ENCODE results near the gene ZNF74.
"Not testable (repeated sequence)": the region's sequence is repeated elsewhere in the genome, so short reads cannot be mapped to it uniquely, and the experiment has no call there.

Gene ZNF74

GRCh38 chr22:20376983-20377382 is 17.0 kb upstream of the ZNF74 start:
- not testable (repeated sequence) for DNase-seq

- no peak for DNase-seq
Measured at GRCh38 chr22:20378110-20378509, 15.8 kb upstream of the ZNF74 start.

- DNase-seq: not testable (repeated sequence)
Measured at GRCh38 chr22:20378684-20379083, 15.3 kb upstream of the ZNF74 start.

DNA sequence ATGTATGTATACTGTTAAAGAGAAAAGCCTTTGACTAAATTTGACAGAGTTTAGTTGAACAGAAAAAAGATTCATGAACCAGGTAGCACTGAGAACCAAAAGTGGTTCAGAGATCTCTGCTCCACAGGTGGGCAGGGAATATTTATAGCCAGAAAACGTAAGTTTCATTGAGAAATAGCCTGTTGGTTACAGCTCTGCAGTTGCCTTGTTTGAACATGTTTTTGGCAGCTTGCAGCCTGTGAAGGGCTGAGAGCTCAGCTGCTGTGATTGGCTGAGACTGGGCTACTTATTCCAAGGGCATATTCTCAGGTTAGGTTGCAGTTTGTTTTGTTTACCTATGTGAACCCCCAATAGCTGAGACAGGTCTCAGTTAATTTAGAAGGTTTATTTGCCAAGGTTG is 13.5 kb upstream of the ZNF74 start:
- DNase-seq: no peak

DNA sequence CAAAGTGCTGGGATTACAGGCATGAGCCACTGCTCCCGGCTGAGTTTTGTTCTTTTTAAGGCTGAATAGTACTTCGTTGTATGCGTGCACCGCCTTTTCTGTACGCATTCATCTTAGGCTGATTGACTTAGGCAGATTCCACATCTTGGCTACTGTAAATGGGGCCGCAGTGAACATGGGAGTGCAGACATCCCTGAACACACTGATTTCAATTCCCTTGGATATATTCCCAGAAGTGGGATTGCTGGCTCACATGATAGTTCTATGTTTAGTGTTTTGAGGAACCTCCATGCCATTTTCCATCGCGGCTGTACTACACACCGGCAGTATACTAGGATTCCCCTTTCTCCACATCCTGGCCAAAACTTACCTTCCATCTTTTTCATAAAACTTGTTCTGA is 10.4 kb upstream of the ZNF74 start:
- no peak for DNase-seq

- DNase-seq: no peak
Measured at GRCh38 chr22:20384171-20384570, 9.8 kb upstream of the ZNF74 start.

DNA sequence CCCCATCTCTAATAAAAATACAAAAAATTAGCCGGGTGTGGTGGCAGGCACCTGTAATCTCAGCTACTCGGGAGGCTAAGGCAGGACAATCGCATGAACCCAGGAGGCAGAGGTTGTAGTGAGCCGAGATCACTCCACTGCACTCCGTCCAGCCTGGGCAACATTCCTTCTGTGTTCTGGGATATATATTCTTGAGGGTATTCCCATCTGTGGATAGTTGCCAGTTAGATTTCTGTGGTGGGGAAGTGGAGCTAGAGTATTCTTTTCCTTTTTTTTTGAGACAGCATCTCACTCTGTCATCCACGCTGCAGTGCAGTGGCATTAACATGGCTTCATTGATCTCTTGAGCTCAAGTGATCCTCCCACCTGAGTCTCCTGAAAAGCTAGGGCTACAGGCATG is 9.1 kb upstream of the ZNF74 start:
- DNase-seq: no peak

- no peak for DNase-seq
Measured at GRCh38 chr22:20386336-20386735, 7.6 kb upstream of the ZNF74 start.

DNA sequence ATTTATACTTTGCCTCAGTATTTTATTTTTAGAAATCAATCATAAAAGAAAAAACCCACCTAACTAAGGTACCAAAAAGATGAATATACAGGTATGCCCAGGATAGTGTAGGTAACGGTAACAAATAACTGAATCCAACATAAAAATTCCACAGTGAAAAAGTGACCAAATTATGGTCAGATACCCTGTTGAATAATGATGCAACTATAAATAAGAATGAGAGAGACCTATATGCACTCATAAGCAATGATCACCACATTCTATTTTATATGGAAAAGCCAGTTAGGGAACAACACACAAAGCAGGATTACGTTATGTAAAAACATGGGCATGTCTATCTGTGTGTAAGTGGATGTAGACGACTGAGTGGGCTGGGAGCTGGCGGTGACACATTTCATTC is 7.0 kb upstream of the ZNF74 start:
- DNase-seq: no peak

DNA sequence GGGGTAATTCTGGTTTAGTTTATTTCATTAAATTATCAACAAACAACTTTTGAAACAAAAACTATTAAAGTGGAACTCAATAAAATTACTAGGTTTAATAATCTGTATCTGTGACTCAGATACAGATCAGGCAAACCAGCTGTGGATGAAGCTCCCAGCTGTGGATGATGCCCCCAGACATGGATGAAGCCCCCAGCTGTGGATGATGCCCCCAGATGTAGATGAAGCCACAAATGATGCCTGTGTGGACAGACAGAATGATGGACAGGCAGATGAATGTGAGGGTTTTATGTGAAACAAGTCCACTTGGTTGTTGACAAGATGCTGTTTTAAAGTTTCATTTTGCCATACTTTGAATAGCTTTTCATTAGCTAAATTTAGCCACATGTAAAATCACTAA is 5.8 kb upstream of the ZNF74 start:
- DNase-seq: no peak

DNA sequence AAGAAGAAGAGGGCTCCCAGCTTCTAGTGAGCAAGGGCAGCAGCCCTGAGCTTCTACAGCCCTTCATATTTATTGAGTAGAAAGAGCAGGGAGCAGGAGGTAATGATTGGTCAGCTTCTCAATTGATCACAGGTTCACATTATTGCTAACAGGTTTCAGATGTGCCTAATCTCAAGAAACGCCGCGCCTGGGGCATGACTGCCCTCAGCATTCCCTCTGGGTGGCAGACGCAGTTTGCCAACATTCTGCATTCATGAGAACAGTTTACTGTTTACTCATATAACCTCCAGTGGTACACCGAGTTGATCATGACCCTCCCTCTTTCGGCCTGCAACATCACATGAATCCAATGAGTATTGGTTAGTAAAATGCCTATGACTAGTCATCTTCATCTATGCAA is 4.7 kb upstream of the ZNF74 start:
- DNase-seq: no peak

- DNase-seq: no peak
Measured at GRCh38 chr22:20390394-20390907, 3.5 kb upstream of the ZNF74 start.

DNA sequence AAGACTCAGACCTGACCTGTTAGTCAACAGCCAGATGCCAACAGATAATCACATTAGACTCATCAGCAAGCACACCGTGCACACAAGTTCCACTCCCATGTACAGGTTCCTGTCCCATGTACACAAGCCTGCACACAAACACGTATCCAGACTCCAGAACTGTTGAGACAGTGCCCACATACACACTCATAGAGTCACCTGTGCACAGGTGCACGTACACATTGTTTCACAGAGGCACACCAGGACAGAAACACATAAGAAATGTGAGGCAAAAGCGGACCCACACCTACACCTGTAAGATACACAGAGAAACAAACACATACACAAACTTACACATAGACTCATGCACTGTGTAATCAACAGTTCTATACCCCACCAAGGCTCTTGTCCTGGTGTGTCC is 2.7 kb upstream of the ZNF74 start:
- no peak for DNase-seq

DNA sequence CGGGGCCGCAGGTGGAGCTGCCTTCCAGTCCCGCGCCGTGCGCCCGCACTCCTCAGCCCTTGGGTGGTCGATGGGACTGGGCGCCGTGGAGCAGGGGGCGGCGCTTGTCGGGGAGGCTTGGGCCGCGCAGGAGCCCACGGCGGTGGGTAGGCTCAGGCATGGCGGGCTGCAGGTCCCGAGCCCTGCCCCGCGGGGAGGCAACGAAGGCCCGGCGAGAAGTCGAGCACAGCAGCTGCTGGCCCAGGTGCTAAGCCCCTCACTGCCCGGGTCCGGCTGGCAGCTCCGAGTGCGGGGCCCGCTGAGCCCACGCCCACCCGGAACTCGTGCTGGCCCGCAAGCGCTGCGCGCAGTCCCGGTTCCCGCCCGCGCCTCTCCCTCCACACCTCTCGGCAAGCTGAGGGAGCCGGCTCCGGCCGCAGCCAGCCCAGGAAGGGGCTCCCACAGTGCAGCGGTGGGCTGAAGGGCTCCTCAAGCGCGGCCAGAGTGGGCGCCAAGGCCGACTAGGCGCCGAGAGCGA is 1.5 kb upstream of the ZNF74 start:
- DNase-seq: not testable (repeated sequence)

- no peak for DNase-seq
Measured at GRCh38 chr22:20392983-20393704, 807 bp upstream of the ZNF74 start.

DNA sequence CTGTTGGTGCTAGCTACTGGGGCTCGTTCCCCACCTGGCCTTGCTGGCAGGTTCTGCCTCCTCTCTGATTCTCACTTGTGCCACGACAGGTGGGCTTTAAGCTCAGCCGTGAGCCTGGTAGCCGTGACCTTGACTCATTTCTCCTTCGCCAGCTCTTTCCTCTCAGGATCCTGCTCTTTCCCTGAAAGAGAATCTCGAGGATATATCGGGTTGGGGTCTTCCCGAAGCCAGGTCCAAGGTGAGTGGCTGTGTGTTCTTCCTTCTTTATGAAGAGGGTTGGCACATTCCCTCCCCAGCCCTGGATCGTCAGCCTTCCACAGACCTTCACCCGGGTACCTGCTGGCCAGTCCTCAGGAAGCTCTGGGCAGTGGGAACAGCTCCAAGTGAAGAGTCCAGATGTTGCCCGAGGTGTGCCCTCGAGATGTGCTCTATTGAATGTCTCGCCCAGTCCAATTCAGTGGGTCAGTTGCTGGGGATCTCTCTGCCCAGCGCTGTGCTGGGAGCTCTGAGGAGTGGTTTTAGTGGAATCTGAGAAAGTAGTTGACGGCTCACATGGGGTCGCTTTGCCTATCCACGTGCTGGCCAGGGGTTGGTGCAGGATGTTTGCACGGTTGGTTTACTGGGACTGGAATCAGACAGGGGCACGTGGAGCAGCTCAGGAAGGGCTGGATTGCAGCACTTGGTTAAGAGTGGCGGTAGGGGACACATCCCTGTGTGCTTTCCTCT is 1.4 kb downstream of the ZNF74 start:
- DNase-seq: no peak

DNA sequence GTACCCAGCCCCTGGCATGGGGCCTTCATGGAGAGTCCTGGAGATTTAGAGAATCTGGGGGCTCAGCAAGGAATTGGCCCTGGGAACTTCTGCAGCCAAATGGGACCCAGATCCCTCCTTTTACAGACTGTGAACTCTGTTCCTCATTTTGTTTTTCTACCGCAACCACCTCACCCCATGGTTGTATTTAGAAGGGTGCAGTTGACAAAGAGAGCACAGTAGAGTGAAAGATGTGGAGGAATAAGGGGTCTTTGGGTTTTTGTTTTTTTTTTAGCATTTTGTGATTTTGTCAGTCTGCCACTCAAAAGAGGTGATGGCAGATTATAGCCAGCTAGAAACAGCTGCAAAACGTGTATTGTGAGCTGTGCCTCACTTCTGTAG is 1.9 kb downstream of the ZNF74 start:
- DNase-seq: no peak

DNA sequence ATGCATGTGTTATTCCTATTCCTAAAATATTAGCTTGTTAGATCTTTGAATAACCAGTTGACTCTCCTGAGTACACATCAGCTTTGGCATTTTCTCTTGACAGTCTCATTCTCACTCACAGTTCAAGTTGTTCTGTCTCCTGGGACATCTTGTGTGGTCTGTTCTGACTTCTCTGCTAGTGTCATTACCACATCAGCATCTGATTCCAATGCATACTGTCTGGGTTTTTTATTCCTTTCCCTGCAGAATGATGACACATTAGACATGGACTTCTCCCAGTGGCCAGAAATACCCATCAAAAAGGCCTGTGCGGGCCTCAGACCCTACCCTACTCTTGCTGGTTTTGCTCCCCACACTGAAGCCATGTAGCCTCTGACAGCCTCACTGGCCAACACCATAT is 2.7 kb downstream of the ZNF74 start:
- no peak for DNase-seq

- DNase-seq: no peak
Measured at GRCh38 chr22:20397498-20397897, 3.5 kb downstream of the ZNF74 start.

DNA sequence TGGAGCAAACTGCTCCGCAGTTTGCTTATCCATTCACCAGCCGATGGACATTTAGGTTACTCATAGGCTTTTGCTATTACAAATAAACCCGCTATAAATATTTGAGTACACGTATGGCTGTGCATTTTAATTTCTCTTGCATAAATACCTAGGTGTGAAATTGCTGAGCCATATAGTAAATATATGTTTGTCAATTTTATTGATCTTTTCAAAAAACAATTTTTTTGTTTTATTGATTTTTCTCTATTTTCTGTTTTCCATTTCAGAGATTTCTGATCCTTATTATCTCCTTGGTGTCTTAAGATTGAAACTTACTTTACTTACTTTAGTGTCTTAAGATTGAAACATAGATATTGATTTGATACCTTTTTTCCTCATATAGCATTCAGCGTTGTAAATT is 4.5 kb downstream of the ZNF74 start:
- DNase-seq: no peak

- DNase-seq: no peak
Measured at GRCh38 chr22:20399866-20400605, 6.1 kb downstream of the ZNF74 start.

DNA sequence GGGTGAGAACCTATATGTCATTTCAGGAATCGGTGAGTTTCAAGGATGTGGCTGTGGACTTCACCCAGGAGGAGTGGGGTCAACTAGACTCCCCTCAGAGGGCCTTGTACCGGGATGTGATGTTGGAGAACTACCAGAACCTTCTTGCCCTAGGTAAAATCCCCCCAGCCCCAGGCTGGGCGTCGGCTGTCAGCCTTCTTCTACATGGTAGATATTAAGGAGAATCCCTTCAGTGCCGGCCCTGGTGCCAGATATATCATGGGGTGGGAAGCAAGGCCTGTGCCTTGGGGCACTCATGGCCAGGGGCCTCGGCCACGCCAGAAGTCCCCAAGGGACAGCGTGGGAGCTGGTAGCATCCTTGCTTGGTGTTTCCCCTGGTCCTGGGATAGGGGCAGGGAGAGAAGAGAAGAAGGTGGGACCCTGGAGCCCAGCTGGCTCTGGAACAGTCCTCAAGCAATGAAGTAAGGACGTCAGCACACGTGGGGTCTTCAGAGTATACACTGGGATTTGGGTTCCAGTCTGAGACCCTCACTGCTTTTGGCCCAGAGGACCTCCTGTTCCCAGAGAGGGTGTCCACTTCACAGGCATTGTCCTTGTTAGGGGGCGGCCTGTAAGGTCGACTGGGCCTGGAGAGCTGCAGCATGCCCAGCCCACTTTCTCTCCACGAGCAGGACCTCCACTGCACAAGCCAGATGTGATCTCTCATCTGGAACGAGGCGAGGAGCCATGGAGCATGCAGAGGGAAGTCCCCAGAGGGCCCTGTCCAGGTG is 6.8 kb downstream of the ZNF74 start:
- no peak for DNase-seq
